G401 (cell line): ENCODE results near the gene CNTNAP5. TPM values are rescaled to one million over a fixed set of nuclear protein-coding genes. Genes with fewer than 3 reads are reported as not detected.

Experiments
- DNase-seq: peaks from one replicate; pipeline ENCODE4 v3.0.0-alpha.2; 2015; ENCODE audit warnings: low spot score
- in situ Hi-C: cut with HindIII; loops from 2 replicates; pipeline ENCODE4 v1.10.0; 2016; ENCODE audit warnings: low sequenced_read_pairs, mixed read lengths
- total RNA-seq: library from RNA; depleted of rRNA; stranded (reverse); fragments of >200 nt; shearing (Covaris generic); gene quantifications from 2 replicates; pipeline ENCODE4 v1.2.3, GENCODE V29; 2014

Gene CNTNAP5
- total RNA-seq, 1 experiment from 2014 or later = not detected

DNA sequence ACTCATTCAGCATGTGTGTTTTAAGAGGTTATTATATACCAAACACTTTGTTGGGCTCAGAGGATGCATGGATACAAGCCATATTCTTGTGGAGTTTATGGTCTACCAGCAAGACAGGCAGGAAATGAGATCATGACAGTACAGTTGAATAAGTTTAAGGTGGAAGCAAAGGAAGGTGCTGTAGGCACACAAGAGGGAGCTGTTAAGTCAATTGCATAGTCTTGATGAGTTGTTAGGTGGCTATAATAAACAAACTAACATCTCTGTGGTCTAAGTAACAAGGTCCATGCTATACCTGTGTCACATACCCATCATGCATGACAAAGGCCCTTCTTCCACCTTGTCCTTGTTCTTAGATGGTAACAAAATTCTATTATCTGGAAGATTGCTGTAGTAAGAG lies 538.3 kb downstream of the CNTNAP5 start:
- DNase-seq = no peak
- in situ Hi-C loops = no loop called here

DNA sequence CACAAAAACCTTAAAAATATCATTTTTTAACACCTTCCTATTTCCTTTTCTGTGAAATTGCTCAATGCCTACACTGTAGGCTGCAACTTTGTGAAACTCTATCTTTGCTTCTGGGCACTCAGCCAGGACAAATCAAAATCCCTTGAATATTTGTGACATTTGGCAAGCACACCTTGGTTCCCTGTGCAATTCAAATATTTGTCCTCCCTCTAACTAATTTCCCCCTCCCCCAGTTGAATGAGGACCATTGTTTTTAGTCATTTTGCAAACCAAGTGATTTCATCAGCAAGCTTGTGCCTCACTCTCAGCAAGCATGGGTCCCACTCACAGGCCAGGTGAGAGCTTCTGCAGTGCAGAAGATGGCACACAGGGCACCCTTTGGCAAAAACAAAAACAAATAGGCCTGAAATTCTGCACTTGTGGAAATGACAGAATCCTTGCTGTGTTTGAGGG lies 541.5 kb downstream of the CNTNAP5 start:
- no peak for DNase-seq
- in situ Hi-C loops = no loop called here

DNA sequence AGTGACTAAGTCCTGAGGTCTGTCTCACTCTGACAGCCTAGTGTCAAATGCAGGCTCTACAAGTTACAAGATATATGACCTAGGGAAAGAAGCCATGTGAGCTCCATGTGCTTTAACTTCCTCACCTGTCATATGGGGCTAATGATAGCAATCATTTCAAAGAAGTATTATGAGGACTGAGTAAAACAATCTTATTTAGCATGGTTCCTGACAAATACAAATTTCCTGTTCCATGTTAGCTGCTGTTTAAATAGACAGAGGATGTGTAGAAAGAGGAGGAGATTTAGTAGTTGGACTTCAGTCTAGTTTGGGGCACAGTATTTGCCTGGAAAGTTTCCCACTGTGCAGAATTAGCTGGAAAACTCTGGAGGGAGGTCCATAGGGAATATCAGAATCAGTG lies 545.8 kb downstream of the CNTNAP5 start:
- in situ Hi-C loops = no loop called here
- no peak for DNase-seq

DNA sequence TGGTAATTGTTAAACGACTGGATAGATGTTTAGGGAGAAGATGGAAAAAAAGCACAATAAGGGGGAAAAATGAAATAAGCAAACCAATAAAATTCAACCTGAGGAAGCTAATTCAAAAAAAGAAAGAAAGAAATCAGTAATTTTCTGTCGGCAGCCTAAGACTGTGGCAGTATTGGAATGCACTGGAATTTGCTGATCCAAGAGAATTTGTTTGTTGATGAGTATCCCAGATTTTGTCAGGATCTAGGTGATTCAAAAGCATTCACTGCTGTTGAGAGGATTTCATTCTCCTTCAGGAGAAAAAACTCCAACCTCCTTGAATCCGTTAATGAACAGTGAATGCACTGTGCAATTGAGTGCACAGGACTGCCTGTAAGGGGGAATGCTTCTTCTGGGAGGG lies 546.7 kb downstream of the CNTNAP5 start:
- in situ Hi-C loops = no loop called here
- DNase-seq = no peak

DNA sequence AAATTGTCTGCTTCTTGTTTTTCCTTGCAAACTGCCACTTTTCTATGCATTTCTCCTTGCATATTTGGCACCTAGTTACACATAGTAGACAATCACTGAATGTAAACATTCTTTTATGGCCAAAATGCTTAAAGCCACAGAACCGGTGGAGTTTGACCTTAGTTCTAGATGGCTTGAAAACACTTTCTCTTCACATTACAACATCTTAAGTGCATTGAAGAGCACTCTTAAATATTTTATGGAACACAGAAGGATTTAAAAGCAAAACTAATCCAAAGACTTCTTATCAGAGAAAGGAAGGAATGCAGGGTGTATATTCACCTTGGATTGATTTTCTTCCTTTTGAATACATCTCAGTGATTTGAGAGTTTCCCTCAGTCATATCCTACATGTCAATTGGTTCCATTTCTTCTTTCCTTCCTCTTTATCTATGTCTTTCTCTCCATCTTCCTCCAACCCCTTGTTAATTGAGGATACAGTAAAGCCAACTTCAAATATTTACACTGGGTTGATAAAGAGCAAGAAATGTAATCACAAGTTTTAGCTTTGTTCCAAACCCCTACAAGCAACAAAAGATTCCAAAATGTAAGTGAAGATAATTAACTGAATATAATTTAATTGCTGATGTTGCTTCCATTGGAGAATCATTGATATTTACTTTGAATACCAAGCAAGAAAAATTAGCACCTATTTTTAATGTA lies 548.0 kb downstream of the CNTNAP5 start:
- in situ Hi-C loops = no loop called here
- no peak for DNase-seq

DNA sequence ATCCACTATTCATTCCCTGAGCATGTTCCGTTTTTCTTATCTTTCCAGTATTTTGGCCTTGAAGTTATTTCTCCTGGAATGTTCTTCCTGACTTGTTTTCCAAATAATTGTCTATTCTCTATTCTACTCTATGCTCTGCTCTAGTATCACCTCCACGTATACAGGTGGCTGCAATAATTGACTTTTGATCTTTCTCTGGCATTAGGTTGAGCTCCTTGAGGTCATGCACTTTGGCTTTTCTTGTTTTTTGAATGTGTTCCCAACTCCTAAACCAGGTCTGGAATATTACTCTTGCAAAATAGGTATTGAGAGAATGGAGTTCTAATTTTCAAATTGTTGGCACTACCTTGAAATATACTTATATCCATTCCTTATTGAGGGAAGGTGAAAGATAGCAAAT lies 550.4 kb downstream of the CNTNAP5 start:
- no peak for DNase-seq
- in situ Hi-C loops = no loop called here

DNA sequence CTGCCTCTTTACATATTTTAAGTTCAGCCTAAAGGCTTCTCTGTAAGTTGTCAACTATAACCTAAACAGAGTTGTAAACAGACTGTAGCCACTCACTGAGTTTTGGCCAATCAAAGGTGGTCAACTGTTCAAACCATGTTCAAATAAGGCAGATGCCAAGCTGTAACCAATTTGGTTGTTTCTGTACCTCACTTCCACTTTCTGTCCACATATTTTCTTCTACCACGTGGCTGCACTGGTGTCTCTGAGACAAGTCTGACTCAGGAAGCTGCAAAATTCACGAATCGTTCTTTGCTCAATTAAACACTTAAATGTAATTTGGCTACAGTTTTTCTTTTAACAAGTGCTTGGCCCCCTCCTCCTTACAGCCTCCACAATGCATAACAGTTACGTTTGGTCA lies 555.2 kb downstream of the CNTNAP5 start:
- in situ Hi-C loops = no loop called here
- DNase-seq = no peak

DNA sequence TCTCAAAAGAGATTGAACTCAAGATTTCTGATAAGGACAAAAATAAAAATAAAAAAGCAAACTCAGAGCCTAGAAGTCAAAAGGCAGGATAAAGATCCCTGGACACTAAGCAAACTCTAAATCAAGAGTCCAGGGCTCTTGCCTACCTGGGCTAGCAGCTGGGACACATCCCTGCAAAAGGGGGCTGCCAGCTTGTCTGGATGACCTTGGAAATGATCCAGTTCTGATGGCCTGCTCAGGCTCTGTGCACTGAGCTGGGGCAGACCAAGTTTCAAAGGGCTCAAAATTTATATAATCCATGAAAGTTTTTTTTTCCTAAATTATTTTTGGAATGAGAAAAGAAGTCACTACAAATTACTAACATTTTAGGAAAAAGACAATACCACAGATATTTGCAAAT lies 557.3 kb downstream of the CNTNAP5 start:
- DNase-seq = no peak
- in situ Hi-C loops = no loop called here

DNA sequence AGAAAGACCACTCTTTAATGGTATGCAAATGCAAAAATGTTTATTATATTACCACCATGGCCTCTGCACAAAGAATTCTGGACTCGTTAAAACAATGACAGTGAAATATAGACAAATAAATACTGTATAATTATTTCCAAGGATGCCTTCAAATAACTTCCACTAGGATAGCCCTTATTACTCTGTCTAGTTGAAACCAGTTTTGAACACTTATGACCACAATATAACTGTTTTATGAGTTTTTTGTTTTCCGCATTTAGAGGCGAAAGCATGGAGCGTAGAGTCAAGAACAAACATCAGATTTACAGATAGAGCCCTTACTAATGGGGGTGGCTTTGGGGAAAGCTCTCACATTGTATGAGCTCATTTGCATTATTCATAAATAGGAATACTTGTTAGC lies 559.5 kb downstream of the CNTNAP5 start:
- in situ Hi-C loops = no loop called here
- no peak for DNase-seq

DNA sequence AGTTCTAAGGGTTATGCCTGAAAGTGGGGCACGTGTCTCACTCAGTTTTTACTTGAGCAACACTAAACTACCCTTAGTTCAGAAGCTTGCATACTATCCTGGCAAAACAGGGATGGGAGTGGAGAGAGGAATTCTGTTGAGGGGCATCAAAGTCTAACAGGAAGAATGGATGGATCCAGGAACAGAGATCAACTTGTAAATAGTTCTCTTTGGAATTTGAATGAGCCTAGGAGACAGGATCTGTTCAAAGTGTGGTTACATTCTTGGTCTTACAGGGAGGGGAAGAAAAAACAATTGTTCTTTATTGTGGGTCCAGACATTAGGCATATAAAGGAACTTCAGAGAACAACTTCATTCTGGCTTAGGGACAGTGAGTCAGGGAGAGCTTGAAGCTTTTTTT lies 560.2 kb downstream of the CNTNAP5 start:
- in situ Hi-C loops = no loop called here
- DNase-seq = no peak

DNA sequence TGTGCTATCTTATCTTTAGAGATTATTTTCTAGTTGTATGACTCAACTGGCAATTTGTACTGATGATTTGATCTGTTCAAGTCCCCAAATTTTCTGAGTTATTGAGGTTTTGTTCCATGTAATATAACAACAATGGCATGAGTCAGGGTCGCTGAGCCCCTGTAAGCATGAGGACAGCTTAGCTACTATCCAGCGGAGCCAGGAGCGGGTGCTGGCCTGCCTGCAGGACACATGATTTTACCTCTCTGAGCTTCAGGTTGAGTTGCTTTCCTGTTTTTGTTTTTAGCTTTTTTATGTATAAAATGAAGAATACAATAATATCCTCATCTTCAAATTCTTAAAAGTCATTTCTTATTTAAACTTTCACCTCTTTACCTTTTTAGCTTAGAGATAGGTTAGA lies 561.1 kb downstream of the CNTNAP5 start:
- no peak for DNase-seq
- in situ Hi-C loops = no loop called here

DNA sequence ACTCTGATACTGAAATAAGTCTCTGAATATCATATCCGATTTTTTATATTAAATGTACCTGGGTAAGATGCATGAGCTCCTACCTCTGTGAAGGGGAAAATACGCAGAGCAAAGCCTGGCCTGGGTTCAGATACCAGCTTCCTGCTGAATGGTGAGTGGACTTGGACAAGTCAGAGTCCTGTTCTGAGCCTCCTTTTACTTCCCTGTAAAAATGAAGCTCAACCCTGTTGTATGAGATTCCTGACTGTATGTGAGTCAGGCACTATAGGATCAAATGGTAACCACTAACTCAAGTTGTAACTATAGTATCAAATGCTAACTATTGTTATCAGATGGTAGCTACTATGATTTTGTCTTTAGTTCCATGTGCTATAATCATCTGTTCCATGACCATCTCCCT lies 561.7 kb downstream of the CNTNAP5 start:
- DNase-seq = no peak
- in situ Hi-C loops = no loop called here

DNA sequence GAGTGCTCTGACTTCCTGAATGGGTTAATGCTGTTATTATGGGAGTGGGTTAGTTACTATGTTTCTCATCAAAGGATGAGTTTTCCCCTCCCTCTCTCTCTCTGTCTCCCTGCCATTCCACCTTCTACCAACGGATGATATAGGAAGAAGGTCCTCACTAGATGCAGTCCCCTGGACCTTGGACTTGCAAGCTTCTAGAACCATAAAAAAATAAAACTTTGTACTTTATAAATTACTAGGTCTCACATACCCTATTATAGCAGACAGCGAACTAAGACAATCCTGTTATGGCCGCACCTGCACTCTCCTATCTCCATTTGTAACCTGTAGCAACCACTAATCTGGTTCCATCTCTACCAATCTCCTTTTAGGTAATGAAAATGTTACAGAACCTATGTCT lies 564.9 kb downstream of the CNTNAP5 start:
- no peak for DNase-seq
- in situ Hi-C loops = no loop called here

DNA sequence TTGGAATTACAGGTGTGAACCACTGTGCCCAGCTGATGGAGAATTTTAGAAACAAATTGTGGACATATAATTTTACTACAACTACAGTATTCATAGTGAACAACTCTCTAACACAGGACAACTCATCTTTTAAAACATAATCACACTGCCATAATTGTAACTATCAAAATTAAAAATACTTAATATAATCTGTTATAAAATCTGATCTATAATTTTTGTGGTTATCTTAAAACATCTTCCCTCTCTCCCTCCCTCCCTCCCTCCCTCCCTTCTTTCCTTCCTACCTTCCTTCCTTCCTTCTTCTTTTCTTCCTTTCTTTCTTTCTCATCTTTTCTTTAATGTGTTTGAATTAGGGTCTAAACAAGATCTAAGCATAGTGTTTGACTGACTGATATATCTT lies 577.7 kb downstream of the CNTNAP5 start:
- no peak for DNase-seq
- in situ Hi-C loops = no loop called here

DNA sequence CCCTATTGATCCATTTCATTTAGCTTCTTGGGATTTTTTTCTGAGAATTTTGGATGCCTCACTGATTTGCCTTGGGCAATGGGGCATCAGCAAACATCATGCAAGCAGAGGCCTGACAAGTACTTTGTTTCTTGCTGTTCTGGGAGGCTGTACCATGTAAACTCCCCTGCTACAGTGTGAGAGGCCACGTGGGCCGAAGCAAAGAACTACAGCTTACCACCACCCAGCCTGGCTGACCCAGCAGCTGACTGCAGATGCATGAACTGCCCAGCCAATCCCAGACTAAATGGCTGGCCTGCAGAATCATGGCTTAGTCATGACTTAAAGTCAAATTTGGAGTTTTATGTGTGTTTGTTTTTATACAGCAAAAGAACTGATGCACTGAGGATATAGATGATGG lies 579.9 kb downstream of the CNTNAP5 start:
- in situ Hi-C loops = no loop called here
- DNase-seq = no peak

DNA sequence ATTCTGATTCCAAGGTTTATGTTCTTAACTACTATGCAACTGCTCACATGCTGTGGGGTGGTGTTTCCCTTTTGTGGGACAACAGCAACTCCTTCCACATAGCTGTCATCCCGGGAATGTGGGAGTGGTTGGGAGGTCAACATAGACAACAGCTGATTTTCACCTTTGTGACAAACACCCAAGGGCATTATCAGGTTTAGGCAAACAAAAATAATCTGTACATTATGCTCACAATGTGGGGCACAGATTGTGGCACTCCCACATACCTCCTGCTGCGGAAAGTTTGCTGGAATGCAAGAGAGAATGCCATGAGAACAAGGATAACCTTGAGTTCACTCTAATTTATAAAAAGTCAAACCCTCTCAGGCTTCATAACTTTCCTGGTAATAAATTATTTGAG lies 582.6 kb downstream of the CNTNAP5 start:
- no peak for DNase-seq
- in situ Hi-C loops = no loop called here

DNA sequence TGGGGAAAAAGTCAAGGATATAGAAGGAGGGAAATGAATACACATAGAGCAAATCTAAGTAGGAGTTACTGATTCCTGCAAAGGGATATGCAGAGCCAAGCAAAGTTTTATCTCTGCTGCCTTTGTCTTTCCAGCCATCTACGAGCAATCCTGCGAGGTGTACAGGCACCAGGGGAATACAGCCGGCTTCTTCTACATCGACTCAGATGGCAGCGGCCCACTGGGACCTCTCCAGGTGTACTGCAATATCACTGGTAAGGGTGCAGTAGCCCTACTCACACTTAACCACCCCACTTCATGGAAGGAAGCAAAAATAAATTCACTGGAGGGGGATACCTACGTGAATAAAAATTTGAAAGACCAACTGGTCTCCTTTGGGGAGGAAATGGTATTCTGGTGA lies 584.6 kb downstream of the CNTNAP5 start:
- DNase-seq = no peak
- in situ Hi-C loops = no loop called here

DNA sequence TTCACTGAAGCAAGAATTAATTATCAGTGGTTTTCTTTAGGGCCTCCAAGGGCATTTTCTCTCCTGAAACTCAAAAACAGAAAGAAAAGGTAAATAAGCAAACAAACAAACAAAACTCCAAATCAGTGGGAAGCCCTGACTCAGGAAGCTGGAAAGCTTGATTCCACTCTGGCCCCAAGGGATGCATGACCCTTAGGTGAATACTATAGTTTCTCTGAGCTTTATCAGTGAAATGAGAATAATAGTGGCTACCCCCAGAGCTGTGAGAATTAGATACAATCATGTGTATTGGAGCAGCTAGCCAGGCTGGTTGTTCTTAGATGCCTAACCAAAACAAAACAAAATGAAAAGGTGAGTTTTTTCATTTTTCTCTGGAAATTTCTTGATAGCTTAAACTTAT lies 585.1 kb downstream of the CNTNAP5 start:
- DNase-seq = no peak
- in situ Hi-C loops = no loop called here

DNA sequence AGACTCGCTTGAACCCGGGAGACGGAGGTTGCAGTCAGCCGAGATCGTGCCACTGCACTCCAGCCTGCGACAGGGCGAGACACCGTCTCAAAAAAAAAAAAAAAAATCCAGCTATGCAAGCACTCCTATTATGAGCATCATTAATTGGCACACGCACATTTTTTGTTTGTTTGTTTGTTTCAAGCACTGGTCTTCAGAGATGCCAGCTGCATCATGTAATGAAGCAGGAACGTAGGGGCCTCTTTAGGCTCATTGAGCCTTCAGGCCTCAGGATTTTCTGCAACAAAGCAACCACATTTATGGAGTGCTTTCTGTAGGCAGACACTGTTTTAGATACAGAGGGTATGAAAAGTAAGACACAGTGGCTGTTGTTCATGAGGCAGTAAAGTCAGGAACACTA lies 585.8 kb downstream of the CNTNAP5 start:
- in situ Hi-C loops = no loop called here
- no peak for DNase-seq

DNA sequence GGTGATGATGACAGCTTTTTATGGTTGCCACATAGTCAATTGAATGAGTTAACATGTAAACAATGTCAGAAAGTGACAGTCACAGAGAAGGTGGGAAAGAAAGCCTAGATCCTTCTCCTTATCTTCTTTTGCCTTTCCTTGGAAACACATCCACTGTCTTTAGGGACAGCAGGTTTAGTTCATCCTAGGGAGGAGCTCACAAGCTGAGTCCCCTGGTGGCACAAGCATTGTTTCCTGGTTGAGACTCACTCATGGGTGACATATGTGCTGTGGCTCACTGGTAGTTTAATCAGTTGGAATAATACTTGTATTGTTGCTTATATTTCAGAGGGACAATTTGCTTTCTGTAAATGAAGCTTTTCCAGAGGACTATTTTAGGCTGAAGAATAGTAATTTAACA lies 598.5 kb downstream of the CNTNAP5 start:
- in situ Hi-C loops = no loop called here

DNA sequence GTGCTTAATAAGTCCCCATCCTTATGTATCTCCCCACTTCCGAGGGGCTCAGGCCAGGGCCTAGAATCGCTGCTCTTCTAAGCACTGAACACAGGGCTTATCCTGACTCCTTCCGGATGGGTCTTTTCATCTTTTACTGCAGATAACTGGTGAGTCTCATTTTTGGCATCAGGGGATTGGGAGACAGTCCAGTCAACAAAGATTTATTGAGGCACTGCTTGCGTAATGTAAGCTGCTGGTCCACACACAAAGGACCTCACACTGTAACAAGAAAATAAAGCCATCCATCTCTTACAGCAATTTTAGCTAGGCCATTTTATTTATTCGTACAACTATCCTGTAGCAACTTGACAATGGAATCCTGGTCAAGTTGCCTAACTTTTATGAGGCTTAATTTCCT lies 600.5 kb downstream of the CNTNAP5 start:
- no peak for DNase-seq
- in situ Hi-C loops = no loop called here

More for the DNA sequence above, 598.5 kb downstream of the CNTNAP5 start:
- no peak for DNase-seq

DNA sequence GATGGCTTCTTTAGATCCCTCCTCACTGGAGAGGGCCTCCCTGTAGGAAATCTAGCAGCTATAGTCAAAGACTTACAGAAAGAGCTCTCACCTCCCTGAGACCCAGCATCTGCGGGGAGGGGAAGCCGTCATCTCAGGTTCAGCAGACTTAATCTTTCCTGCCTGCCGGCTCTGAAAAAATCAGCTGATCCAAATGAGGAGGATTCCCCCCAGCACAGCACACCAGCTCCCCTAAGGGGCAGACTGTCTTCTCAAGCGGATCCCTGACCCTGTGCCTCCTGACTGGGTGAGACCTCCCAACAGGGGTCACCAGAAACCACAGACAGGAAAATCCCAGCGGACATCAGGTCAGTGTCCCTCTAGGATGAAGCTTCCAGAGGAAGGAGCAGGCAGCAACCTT lies 601.9 kb downstream of the CNTNAP5 start:
- in situ Hi-C loops = no loop called here
- no peak for DNase-seq
